ENCODE results near the gene LMNB1.

- no peak for TF ChIP-seq CTCF (IDR thresholded peaks at IDR 0.05)
- TF ChIP-seq POLR2A (IDR thresholded peaks at IDR 0.05) = no peak
These were observed 88.4 kb downstream of the LMNB1 start for GRCh38 chr5:126865299-126865698.
